Activated CD8-positive, alpha-beta memory T cell treated with anti-CD3 and anti-CD28 coated beads for 24 hours (primary cell): Measurements from ENCODE around the gene SHISA7.
"Not testable (repeated sequence)": the region's sequence is repeated elsewhere in the genome, so short reads cannot be mapped to it uniquely, and the experiment has no call there.

Experiments
- DNase-seq: peaks from one replicate; pipeline ENCODE4 v3.0.0-alpha.2; 2020

SHISA7 gene

DNA sequence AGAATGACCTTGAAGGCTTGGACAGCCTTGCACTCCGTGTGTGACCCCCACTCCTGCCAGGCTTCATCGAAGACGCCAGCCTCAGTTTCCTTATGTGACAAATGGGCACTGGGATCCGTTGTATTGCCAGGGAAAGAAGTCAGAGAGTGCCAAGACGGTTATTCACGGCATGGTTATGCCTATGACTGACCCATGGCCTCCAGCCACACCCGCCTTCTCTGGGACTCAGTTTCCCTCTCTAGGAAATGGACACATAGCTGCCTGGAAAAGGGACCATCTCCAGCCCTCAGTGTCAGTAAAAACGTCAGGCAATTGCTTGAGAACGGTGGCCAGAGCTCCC, 34.6 kb downstream of the SHISA7 start:
- DNase-seq: no peak

DNA sequence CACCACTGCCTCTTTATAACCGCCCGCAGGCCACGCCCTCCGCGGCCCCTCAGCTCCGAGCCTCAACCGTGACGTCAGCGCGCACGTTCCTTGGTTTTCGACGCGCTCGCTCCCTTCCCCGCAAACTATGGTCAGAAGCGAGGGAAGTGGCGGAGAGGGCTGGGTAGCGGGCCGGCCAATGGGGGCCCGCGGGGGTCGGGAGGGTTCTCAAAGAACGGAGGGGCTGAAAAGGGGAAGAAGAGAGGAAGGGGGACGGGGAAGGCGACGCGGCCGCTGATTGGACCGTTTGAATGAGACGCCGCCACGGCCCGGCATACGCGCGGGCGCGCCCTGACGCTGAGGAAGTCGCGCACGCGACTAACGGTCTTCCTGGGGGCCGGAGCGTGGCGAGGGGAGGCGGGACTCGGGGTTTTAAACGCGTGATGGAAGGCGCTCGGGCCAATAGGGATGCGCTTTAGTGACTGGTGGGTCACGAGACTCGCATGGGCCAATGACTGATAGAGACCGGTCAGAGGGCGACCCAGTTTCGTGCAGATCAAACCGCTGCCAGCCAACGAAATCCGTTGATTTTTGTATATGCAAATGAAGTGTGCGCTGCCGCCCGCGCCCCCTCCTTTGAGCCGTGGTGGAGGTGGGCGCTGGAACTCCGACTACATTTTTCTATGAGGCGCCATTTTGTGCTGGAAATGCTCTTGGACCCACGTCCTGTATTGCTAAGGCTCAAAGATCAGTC, 35.1 kb downstream of the SHISA7 start:
- DNase-seq: peak; percentile 99

DNA sequence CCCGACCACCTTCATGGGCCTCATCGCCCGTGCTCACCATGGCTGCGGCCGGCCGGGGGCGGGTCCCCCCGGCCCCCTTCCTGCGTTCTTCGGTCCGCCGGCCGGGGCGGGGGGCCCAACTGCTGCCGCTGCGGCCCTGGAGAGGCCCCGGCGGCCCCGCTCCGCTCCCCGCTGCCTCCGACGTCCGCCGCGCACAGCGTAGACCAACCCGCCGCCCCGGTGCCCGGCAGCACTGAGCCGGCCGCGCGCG, 35.6 kb downstream of the SHISA7 start, which contains the start of gene UBE2S:
UBE2S (minus strand) TSS at position 239 of the 250 bp plus-strand sequence; CDS start at position 40, 199 bp downstream.
- not testable (repeated sequence) for DNase-seq

DNA sequence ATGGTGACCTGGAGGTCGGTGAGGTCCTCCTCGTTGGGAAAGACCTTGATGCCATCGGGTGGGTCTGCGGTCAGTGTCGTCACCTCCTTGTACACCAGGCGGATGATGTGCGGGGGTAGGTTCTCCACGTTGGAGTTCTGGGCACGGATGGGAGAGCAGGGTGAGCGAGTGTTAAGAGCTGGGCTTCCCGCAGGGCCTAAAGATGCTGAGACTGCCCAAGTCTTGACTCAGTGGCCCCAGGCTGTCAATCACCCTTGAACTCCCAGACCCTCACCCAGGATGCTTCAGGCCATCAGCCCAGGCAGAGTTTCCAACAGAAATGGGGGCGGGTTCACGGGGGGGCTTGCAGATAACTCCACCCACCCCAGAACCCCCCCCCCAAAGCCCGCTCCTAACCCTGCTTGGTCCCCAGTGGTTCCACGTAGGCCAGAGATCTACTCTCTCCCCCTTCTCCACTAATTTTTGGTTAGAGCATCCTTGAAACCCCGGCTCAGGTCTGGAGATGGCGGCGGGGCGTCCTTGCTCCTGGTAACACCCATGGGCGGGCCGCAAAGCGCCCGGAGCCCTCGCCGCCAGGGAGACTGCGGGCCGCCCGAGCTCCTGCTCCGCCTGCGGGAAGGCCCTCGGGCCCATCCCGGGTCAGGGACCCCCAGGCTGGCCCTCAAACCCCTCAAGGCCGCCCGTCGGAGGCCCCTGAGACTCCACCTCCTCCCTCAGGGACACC, 36.1 kb downstream of the SHISA7 start:
- DNase-seq: no peak

DNA sequence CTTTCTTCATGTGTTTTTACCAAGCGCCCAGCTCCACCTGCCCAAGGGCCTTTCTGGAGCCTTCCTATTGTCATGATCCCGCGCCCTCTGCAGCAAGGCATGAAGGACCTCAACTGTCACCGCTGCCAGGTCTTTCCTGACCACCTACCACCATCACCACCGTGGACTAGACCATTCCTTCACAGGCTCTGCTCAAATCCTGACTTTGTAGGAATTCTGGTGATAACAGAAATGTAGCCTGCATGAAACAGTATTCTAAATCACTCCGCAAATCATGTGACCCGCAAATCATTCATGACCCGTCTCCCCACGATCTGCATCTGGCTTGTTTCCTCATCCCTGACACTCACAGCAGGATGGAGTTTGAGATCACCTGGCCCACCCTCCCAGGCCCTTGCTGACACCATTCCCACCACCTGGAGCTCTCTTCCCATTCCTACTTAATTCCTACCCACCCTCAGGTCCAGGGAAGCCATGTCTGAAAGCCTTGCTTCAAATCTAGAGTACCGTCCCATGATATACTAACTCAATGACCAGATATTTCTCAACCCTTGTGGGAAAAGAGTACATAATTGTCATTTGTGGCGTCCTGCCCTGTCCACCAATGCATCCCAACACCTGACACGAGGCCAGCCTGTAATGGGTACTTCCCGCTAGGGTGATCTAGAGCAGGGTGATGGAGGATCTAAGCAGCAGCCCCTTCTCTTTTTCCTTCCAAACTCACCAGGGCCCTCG, 36.8 kb downstream of the SHISA7 start:
- no peak for DNase-seq

DNA sequence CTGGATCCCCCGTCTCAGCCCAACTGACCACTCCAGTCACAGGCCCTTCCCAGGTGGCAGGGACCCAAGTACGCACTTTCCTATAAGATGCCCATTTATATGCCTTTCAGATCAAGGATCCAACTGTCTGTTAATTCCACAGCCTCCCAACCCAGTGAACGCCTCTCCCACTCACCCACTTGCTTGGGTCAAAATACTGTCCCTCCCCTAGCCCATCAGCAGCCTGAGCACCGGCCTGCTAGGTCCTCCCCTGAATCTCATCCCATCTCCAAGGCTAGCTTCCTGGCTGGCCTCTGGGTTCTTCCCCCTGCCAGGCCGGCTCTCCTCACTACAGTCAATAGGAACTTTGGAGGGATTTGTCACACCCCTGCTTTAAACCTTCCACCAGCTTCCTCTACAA, 37.5 kb downstream of the SHISA7 start:
- no peak for DNase-seq

DNA sequence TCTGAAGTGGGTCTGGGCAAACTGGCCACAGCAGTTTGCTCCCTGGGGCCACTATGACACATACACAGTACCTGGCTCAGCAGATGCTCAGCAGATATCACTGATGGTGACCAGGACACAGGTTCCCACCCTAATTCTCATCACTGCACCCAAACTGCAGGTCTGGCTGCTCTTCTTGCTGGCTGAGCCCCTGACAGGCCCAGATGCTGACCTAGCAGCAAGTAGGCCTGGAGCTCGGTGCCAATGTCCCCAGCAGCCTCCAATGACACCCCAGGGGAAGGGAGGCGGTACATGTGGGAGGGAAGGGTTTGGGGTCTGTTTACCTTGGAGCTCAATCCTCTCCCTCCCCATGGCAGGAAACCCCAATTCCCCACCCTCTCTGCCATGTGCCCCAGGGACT, 40.6 kb downstream of the SHISA7 start:
- no peak for DNase-seq

DNA sequence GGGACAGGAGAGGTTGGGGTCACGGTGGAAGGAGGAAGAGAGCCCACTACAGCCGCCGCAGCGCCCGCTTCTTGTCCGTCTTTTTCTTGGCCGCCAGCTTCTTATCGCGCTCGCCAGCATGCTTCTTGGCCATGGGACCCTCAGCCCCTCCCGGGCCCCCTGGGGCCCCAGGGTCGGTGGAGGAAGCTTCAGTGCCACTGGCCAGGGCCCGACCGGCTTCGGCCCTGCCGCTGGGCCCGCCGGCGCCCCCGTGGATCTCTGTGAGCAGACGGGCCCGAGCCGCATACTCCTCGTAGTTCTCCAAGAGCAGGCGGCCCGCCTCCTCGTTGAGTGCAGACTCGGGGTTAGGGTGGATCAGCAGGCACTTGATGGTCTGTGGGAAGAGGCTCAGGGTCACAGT, 41.7 kb downstream of the SHISA7 start:
- not testable (repeated sequence) for DNase-seq

DNA sequence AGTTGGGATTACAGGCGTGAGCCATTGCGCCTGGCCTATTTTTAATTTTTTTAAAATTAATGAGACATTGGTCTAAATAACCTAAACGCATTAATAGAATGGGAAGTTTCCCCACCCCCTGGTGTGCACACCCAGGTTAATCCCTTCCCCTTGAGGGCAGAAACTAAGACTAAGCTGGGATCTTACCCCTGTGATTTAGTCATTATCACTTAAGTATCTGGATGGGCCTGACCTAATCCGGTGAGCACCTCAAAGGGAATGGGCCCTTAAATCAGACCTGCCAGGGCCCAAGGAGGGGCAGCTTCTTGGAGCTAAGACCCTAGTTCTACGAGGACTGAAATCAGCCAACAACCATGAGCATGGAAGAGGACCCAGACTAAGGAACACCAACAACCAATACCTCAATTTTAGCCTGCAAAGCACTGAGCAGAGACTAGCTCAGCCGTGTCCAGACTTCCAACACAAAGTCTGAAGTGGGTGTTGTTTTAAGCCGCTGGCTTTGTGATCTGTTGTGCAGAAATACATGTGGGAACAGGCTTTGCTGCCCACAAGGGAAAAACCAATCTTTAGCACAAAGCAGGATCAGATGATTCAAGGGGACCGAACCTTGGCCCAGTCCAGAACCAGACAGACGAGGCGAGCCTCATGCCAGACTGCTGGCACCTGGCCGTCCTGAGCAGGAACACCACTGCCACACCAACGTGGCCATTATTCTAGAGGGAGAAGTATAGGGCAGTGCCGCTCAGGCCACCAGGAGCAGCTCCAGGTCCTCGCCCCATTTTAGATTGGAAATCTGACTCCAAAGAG, 42.6 kb downstream of the SHISA7 start:
- DNase-seq: no peak

DNA sequence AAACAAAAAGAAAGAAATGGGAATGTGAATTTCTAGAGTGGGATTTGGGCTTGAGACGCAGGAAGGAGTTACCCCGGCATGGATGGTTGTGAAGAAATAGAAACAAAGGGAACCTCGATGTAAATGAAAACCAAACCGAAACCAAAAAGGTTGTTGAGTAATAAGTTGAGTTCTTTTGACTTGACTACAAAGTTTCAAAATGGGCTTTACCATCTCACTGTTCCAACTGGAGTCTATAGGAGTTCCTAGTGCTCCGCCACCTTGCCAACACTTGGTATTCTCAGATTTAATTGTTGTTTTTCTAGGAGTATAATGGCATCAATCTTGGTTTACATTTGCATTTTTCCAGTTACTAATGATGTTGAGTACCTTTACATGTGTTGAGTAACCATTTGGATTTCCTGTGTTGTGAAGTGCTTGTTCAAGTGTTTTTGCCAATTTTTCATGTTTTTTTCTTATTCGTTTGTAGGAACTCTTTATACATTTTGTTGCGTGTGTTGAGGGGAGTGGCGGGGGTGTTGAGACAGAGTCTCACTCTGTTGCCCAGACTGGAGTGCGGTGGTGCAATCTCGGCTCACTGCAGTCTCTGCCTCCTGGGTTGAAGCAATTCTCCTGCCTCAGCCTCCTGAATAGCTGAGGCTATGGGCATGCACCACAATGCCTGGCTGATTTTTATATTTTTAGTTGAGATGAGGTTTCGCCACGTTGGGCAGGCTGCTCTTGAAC, 44.7 kb downstream of the SHISA7 start:
- DNase-seq: no peak

DNA sequence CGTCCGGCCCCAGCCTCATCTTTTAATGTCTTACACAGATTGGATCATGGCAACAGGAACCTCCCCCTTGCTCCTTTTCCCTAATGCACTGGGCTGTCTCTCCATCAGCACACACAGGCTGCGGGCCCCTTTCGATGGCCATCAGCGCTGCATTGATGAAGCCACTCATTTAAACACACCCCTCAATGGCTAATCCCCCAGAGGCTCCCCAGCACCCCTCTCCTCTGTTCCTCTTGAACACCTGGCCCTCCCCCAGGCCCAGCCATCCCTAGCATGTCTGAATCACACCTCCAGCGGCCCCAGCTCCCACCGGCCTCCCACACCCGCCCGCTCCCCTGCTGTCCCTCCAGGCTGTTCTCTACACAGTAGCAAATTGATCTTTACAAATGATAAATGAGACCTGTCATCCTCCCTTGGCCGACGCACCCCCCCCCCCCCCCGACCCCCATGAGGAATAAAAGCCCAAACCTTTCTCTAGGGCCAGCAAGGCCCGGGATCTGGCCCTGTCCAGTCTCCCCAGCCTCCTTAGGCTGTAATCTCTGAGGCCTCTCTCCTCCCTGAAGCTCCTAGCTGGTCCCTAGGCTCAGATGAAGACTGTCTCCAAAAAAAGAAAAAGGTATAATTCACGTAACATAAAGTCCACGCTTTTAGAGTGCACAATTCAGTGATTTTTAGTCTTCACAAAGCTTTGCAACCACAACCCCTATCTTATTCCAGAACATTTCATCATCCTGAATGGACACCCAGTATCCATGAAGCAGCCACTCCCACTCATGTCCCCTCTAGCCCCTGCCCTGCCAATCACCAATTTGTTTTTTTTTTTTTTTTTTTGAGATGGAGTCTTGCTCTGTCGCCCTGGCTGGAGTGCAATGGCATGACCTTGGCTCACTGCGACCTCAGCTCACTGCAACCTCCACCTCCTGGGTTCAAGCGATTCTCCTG, 50.0 kb downstream of the SHISA7 start:
- DNase-seq: no peak

DNA sequence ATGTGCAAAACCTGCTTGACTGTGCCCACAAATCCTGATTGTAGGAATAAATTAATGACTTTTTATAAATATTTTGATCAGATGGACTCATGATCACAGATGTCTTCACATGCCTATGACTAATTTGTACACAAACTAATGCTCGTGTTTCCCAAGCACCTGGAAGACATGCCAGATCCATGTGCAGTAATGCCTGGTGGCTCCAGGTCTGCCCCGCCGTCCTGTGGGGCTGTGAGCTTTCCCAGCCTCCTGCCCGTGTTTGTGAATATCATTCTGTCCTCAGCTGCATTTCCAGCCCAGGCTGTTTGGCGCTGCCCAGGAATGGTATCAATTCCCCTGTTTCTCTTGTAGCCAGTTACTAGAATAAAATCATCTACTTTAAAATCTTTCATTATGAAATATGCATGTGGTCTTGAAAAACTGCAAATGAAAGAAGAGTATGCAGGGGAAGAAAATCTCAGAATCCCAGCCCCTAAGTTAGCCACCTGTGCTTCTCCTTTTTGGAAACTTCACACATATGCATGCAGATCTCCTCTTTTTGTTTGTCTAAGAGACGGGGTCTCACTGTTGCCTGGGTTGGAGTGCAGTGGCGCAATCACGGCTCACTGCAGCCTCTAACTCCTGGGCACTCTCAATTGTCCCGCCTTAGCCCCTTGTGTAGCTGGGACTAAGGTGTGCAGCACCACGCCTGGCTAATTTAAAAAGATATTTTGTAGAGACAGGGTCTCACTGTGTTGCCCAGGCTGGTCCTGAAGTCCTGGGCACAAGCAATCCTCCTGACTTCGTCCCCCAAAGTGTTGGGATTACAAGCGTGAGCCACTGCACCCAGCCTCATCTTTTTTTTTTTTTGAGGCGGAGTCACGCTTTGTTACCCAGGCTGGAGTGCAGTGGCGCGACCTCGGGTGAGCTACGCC, 51.1 kb downstream of the SHISA7 start:
- DNase-seq: no peak

DNA sequence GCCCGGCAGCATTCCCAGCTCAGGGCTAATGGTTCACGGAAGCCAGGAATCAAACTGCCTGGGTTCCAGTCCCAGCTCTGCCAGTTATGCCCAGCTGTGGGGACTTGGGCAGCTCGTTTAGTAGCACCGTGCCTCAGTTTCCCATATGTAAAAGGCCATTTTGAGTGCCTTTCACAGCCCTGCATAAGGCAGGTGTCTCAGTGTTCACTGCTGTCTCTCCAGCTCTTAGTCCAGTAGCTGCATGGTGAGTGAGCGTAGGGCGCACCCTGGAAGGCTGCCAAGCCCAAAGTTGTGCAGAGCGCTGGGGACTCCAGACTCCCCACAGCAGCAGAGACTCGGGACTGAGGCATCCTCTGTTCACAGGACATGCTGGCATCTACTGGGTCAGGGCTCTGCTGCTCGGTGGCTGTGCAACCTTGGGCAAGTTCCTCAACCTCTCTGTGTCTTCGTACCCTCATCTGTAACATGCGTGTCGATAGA, 51.9 kb downstream of the SHISA7 start:
- DNase-seq: no peak

DNA sequence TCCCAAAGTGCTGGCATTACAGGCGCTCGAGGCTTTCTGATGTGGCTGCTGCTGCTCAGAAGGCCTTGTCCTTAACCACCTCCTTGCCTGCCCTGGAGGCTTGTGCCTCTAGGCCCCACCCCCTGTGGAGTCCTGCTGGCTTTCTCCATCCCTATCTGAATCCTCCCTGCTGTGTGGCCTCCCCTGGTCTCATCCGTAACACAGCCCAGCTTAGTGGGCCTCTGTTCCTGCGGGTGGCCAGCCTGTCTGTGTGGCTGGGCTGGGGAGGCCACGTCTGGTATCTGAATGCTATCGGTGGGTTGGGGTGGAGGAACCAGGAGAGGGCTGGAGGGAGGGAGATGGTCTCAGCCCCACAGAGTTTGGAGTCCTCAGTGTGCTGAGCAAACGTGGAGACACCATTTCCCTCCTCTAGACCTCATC, 52.6 kb downstream of the SHISA7 start:
- DNase-seq: no peak

DNA sequence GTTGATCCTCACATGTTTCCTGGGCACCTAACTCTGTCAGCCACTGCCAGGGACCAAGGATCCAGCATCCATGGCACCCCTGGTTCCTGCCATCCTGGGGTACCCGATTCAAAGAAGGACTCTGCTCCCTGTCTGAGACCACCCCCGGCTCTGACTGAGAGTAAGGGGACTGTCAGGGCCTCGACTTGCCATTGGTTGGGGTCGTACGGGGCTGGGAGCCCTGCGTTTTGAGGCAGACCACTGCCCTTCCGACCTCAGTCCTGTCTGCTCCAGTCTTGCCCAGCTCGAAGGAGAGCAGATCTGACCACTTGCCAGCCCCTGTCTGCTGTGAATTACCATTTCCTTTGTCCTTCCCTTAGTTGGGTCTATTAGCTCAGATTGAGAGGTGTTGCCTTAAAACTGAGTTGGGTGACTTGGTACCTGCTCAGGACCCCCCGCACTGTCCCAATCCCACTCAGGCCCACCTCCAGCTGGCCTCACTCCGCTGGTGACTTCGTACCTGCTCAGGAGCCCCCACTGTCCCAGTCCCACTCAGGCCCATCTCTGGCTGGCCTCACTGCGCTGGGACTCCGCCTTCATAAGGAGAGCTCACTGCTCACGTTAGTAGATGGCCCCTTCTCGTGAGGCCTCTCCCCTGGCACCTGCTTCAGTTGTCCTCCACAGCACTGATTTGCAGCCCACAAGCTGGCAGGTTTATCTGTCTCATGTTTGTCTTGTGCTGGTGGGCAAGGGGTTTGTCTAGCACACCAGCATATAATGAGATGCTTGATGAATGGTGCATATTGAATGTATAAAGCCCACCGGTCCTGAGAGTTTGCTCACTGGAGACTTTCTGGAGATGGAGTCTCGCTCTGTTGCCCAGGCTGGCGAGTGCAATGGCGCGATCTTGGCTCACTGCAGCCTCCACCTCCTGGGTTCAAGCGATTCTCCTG, 53.4 kb downstream of the SHISA7 start:
- DNase-seq: no peak

DNA sequence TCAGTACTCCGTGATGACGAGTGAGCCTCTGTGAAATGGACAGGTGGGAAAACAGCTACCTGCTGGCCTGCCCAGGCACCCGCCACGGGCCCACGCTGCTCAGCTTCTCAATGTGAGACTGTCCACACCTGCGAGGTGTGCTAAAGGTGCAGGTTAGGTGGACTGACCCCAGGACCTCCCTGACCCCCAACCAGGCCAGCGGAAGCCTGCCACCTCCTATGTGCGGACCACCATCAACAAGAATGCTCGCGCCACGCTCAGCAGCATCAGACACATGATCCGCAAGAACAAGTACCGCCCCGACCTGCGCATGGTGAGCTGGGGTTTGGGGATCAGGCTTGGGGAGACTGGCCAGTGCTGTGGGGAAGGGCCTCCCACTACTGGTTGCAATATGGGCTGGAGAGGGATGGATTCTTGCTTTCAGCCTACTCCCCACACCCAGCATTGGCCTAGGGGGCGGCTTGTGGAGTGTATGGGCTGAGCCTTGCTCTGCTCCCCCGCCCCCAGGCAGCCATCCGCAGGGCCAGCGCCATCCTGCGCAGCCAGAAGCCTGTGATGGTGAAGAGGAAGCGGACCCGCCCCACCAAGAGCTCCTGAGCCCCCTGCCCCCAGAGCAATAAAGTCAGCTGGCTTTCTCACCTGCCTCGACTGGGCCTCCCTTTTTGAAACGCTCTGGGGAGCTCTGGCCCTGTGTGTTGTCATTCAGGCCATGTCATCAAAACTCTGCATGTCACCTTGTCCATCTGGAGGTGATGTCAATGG, 55.2 kb downstream of the SHISA7 start:
- DNase-seq: no peak

DNA sequence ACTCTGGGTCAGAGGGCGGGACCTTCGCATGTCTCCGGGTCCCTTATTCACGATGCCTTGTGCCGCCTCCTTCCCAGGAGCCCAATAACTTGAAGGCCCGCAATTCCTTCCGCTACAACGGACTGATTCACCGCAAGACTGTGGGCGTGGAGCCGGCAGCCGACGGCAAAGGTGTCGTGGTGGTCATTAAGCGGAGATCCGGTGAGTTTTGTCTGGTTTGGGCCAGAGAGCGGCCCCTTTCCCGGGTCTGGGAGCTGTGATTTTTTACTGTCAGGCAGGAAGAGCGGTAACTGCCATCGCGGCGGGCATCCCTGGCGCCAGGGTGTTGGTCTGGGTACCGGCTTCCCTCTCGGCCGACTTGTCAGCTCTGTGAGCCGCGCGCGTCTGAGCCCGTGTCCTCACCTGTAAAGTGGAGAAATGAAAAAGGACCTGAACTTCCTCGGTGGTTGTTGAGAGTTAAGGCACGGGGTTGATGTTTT, 56.6 kb downstream of the SHISA7 start:
- no peak for DNase-seq
